OCI-LY7 (cell line): ENCODE data around the gene VAV1. TPM values are rescaled to one million over a fixed set of nuclear protein-coding genes. Genes with fewer than 3 reads are reported as not detected.

Experiments used
- BruUV-seq: library from RNA; stranded (reverse); fragments of 400-500 nt; replicated peaks from 2 replicates; lab custom pipeline; 2021; lab: Mats Ljungman, UMichigan
- CTCF ChIA-PET: fragments of 300-600 bp; sonication (Branson Sonifier 250); formaldehyde crosslinking; loops from one replicate; lab custom pipeline; 2022; ENCODE audit warnings: antibody characterized with exemption; ENCODE audit not compliant: unreplicated experiment; lab: Charles Lee
- POLR2A ChIA-PET: fragments of 300-600 bp; sonication (Branson Sonifier 250); formaldehyde crosslinking; loops from one replicate; lab custom pipeline; 2022; ENCODE audit warnings: antibody characterized with exemption; lab: Charles Lee
- DNase-seq: peaks from one replicate; pipeline ENCODE4 v3.0.0-alpha.2; 2015; ENCODE audit warnings: low spot score
- H2AFZ ChIP-seq: fragments of 200-600 bp; sonication (generic), shearing (Covaris generic); 2 replicates; pipeline ENCODE4 v1.6.1; 2014; ENCODE audit warnings: mild to moderate bottlenecking, antibody characterized with exemption, low read length, moderate library complexity
- H3K27ac ChIP-seq: fragments of 200-600 bp; sonication (generic); 2 replicates; pipeline ENCODE4 v1.5.1; 2014; ENCODE audit warnings: mixed run types, low read depth, mild to moderate bottlenecking, moderate library complexity, low read length, inconsistent platforms; ENCODE audit not compliant: poor library complexity, severe bottlenecking
- H3K36me3 ChIP-seq: fragments of 200-600 bp; sonication (generic); 2 replicates; pipeline ENCODE4 v1.6.1; 2014; ENCODE audit warnings: mild to moderate bottlenecking, antibody characterized with exemption, low read length, moderate library complexity, mixed read lengths; ENCODE audit not compliant: insufficient read depth
- H3K4me1 ChIP-seq: fragments of 200-600 bp; sonication (generic); 2 replicates; pipeline ENCODE4 v1.5.1; 2014; ENCODE audit warnings: mild to moderate bottlenecking, low read length; ENCODE audit not compliant: insufficient read depth, poor library complexity, severe bottlenecking
- H3K4me2 ChIP-seq: fragments of 200-600 bp; sonication (generic); 2 replicates; pipeline ENCODE4 v1.6.1; 2014; ENCODE audit warnings: mild to moderate bottlenecking, low read length
- H3K4me3 ChIP-seq: fragments of 200-600 bp; sonication (generic); 2 replicates; pipeline ENCODE4 v1.5.1; 2014; ENCODE audit warnings: mild to moderate bottlenecking, low read depth, low read length; ENCODE audit not compliant: poor library complexity, severe bottlenecking
- H3K79me2 ChIP-seq: fragments of 200-600 bp; sonication (generic); 2 replicates; pipeline ENCODE4 v1.6.1; 2016; ENCODE audit warnings: low read depth, mild to moderate bottlenecking, low read length, moderate library complexity, mixed read lengths; ENCODE audit not compliant: insufficient read depth
- H3K9me2 ChIP-seq: fragments of 200-600 bp; sonication (generic); 2 replicates; pipeline ENCODE4 v1.6.1; 2016; ENCODE audit warnings: mild to moderate bottlenecking, low read length, mixed read lengths; ENCODE audit not compliant: insufficient read depth
- H3K9me3 ChIP-seq: fragments of 200-600 bp; sonication (generic); 2 replicates; pipeline ENCODE4 v1.6.1; 2014; ENCODE audit warnings: mild to moderate bottlenecking, mixed run types, low read length, mixed read lengths
- H4K20me1 ChIP-seq: fragments of 200-600 bp; sonication (generic); 2 replicates; pipeline ENCODE4 v1.6.1; 2014; ENCODE audit warnings: mild to moderate bottlenecking, antibody characterized with exemption, low read length, moderate library complexity, mixed read lengths; ENCODE audit not compliant: insufficient read depth
- CTCF ChIP-seq: fragments of 200-600 bp; sonication (generic); conservative IDR thresholded peaks from 2 replicates; pipeline ENCODE4 v1.5.1; 2014; ENCODE audit warnings: mild to moderate bottlenecking, antibody characterized with exemption, low read length, moderate library complexity, mixed read lengths
- EZH2phosphoT487 ChIP-seq: fragments of 200-600 bp; sonication (generic); IDR thresholded peaks from 2 replicates; pipeline ENCODE4 v1.6.1; 2018; ENCODE audit warnings: low read depth, borderline replicate concordance, mild to moderate bottlenecking, mixed run types, antibody characterized with exemption, low read length, moderate library complexity, mixed read lengths
- intact Hi-C: fragments of 100-400 bp; cut with micrococcal nuclease; formaldehyde crosslinking; loops from one replicate; pipeline ENCODE4 v1.10.0; 2022; ENCODE audit not compliant: unreplicated experiment
- total RNA-seq, 2 experiments: library from RNA; depleted of rRNA in 1 of 2; stranded (reverse); fragments of >200 nt in 1 of 2; shearing (Covaris generic) in 1 of 2; gene quantifications; 2 replicates each; pipeline ENCODE4 v1.2.3, GENCODE V29; 2014 to 2022

VAV1 gene
- total RNA-seq, 2 experiments from 2014 or later, result 90.7 to 107 TPM

GRCh38 chr19:6790194-6791128 is 18.0 kb downstream of the VAV1 start:
- H3K9me2 ChIP-seq, result no peaks in the 10 kb centered on the region
- CTCF ChIA-PET, result no interaction called here
- POLR2A ChIA-PET, result interaction anchor here (1.5 kb wide), 1 partner anchor 22 kb away, joined by 3 read pairs; no protein-coding TSS in a partner anchor
- TF ChIP-seq CTCF (no peak), EZH2phosphoT487 (no peak)
- H4K20me1 ChIP-seq, result no peaks in the 10 kb centered on the region
- no peak overlapping the region for H3K4me3 ChIP-seq
- H3K9me3 ChIP-seq, result no peaks in the 10 kb centered on the region; the same call in 1 of the 2 replicates
- peaks cover 84% of the 10 kb centered on the region for H3K79me2 ChIP-seq
- no peak for DNase-seq
- H3K27ac ChIP-seq, result no peak overlapping the region
- H3K36me3 ChIP-seq, result peaks cover 87% of the 10 kb centered on the region
- H2AFZ ChIP-seq, result no peak overlapping the region
- intact Hi-C loops, result no loop called here
- no peak overlapping the region for H3K4me2 ChIP-seq
- no TSS peak for BruUV-seq
- peaks cover 6% of the 10 kb centered on the region for H3K4me1 ChIP-seq

- peaks cover 7% of the 10 kb centered on the region for H3K4me1 ChIP-seq
- peaks cover 86% of the 10 kb centered on the region for H3K36me3 ChIP-seq
- no peaks in the 10 kb centered on the region for H3K9me2 ChIP-seq
- no peak for DNase-seq
- H3K4me2 ChIP-seq, result no peak overlapping the region
- no peak overlapping the region for H3K27ac ChIP-seq
- TF ChIP-seq CTCF, result no peak
- TF ChIP-seq EZH2phosphoT487, result no peak
- H2AFZ ChIP-seq, result no peak overlapping the region
- H3K9me3 ChIP-seq, result no peaks in the 10 kb centered on the region; the same call in 1 of the 2 replicates
- intact Hi-C loops, result no loop called here
- ChIA-PET CTCF (no interaction called here), POLR2A (interaction anchor here (0.7 to 1.5 kb wide), 2 partner anchors 21 to 28 kb away, joined by 3 to 4 read pairs; no protein-coding TSS in a partner anchor)
- BruUV-seq, result no TSS peak
- H3K4me3 ChIP-seq, result no peak overlapping the region
- H4K20me1 ChIP-seq, result no peaks in the 10 kb centered on the region
- H3K79me2 ChIP-seq, result peaks cover 85% of the 10 kb centered on the region
These were observed 18.7 kb downstream of the VAV1 start for GRCh38 chr19:6791237-6791636.

GRCh38 chr19:6793411-6793810 is 20.9 kb downstream of the VAV1 start:
- Histone ChIP-seq H3K36me3 (peaks cover 77% of the 10 kb centered on the region), H3K9me3 (no peaks in the 10 kb centered on the region; the same call in 1 of the 2 replicates), H3K9me2 (no peaks in the 10 kb centered on the region), H3K4me2 (no peak overlapping the region), H4K20me1 (no peaks in the 10 kb centered on the region), H2AFZ (no peak overlapping the region), H3K4me1 (peaks cover 28% of the 10 kb centered on the region), H3K79me2 (peaks cover 91% of the 10 kb centered on the region), H3K27ac (no peak overlapping the region), H3K4me3 (no peak overlapping the region)
- BruUV-seq, result no TSS peak
- no peak for DNase-seq
- POLR2A ChIA-PET, result no interaction called here
- CTCF ChIA-PET, result no interaction called here
- intact Hi-C loops, result no loop called here
- TF ChIP-seq EZH2phosphoT487, result no peak
- TF ChIP-seq CTCF, result no peak
